Eye (tissue), 1 donor: ENCODE measurements around the gene STIP1.
"Not testable (repeated sequence)": the region's sequence is repeated elsewhere in the genome, so short reads cannot be mapped to it uniquely, and the experiment has no call there.

ENCODE experiments used
- DNase-seq: peaks from one replicate; pipeline ENCODE4 v3.0.0-alpha.2; 2015

The STIP1 gene

DNA sequence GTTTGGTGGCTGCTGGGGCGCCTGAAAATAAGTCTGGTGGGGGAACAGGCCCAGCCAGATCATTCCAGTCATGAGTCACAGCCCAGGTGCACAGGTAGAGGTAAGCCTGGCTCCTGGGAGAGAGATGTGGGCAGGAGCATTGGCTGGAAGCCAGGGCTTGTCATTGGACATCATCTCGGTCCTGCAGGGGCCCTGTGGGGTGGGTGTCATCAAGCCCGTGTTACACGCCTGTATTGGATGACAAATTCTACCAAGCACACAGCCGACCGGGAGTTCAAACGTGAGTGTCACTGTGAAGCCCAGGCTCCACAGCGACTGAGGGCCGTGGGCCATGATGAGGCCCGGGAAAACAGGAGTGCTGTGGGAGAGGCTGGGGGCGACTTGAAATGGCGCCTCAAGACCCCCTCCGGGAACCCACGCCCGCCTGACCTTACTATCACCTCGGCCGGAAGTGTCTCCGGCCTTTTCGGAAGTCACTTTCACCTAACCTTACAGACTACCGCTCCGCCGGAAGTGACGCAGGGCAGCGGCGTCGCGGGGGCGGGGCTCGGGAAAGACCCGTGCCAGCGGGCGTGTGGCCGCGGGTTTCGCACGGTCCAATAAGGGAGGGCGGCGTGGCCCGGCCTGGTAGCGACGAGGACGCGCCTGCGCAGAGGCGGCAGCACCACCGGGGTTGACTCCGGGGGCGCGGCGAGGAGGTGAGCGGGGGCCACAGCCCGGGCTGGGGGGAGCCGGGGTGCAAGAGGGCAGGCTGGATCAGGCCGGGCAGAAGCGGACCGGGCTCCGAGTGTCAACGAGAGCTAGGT, 54.7 kb downstream of the STIP1 start, which contains the start of gene FKBP2:
Gene FKBP2 (plus strand): TSS at position 661 of the 806 bp plus-strand sequence. CDS start 1,293 bp downstream, outside the sequence.
- DNase-seq, result peak; percentile 98

DNA sequence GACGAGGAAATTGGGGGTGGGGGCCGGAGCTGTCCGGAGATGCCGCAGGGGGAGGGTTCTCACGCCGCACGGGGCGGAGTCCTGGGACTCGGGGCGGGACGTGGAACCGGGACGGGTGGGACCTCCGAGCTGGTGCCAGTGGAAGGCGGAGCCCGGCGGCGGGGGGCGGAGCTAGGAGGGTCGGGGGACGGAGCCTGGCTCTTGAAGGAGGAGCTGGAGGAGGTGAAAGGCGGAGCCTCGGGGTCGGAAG, 55.2 kb downstream of the STIP1 start:
- peak; percentile 100 for DNase-seq

DNA sequence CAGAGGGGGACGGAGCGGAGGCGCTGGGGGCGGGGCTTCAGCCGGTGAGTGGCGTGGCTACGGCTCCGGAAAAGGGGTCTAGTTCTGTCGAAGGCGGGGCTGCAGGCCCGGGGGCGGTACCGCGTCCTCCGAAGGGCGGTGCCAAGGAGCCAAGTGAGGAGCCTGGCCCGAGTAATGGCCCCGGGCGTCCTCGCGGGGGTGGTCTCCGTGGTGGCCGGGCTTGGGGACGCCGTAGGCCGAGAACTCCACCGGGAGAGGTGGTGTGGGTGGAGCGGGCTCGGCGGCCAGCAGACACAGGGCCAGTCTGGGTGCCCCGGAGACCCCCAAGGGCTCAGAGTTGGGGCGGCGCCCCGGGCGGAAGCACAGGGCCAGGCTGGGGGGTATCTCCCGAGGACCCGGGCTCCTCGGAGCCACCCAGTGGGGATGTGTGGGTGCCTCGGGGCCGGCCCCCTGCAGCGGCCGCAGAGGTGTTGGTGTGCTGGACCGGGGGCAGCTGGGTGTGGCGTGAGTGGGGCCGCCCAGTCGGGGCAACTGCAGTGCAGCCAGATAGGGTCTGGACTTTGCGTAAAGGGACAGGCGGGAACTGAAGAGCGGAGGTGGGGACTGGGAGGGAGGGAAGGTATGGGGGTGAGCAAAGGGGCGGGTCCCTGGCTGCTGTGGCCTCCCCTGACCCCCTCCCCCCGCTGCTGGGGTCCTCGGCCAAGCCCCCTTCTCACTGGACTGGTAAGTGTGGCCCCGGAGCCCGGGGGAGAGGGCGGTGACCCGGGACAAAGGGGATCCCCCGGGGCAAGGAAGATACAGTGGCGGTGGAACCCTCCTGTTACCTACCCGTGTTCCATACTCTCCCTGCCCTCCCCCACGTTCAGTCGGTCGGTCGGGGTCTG, 55.8 kb downstream of the STIP1 start:
- DNase-seq, result peak; percentile 63

DNA sequence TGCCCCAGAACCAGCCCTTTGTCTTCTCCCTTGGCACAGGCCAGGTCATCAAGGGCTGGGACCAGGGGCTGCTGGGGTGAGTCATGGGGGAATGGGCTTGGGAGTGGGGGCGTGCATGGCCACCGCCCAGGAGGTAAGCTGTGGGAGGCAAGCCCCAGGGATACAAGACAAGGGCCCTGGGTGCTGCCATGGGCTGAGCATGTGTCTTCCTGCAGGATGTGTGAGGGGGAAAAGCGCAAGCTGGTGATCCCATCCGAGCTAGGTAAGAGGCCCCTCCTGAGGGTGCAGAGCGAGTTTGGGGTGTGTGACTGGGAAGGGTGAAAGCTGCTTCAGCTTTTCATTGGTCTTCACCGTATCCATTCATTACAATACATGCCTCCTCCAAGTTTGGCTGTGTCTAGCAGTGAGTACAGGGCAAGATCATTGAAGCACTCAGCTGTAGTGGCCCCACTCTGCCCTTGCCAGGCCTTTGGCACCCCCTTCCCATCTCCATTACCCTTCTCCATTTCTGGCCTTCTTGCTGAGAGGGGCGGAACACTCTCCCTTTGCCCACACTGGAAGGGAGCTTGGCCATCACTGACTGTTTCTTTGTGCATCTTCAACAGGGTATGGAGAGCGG, 57.4 kb downstream of the STIP1 start:
- no peak for DNase-seq

DNA sequence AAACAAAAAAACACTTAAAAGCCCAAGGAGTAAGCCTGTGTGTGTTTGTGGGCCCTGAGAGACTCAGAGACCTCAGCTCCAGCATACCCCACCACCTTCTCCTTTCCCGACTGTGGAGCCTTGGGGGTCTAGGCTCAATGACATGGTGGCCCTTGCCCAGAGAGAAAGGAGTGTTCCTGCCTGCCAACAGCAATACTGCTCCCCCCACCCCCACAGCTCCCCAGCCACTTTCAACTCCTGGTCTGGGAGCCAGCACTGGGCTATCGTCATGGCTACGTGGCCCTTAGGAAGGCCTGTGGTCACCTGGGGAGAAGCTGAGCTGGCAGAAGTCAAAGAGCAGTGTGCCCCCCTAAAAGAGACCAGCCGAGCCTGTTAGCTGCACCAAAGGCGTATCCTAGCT, 58.1 kb downstream of the STIP1 start:
- DNase-seq, result no peak

DNA sequence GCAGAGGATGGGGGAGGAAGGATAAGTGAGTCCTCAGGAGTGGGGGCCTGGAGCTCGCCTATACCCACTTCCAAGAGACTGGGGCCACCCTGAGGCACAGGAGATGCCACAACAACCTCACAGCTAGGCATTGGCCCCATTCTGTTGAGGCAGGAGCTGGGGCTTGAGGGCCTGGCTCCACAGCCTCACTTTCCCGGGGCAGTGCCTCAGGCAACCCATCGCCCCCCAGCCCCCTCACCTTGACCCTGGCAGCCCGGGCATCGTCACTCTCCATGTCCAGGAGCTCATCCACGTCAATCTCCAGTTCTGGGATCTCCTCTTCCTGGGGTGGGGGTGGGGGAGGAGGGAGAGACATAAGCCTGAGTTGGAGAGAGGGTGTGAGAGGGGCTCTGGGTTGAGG, 59.0 kb downstream of the STIP1 start:
- DNase-seq, result no peak

DNA sequence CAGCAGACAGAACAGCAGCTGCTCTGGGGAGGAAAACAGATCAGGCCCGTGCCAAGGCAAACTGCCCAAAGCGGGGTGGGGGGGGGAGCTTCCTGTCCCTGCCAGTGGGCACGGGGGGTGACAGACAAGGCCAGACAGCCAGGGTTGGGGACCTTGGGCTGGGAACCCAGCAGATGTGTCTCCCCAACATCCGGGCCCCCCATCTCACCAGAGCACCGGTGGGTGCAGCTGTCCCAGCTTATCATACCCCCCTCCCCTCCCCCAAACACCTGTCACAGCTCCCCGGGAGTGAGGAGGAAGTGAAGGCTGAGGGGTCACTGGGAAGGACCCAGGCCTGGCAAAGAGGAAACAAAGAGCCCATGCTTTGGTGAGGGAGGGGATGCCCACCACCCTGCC, 59.4 kb downstream of the STIP1 start:
- DNase-seq, result no peak

DNA sequence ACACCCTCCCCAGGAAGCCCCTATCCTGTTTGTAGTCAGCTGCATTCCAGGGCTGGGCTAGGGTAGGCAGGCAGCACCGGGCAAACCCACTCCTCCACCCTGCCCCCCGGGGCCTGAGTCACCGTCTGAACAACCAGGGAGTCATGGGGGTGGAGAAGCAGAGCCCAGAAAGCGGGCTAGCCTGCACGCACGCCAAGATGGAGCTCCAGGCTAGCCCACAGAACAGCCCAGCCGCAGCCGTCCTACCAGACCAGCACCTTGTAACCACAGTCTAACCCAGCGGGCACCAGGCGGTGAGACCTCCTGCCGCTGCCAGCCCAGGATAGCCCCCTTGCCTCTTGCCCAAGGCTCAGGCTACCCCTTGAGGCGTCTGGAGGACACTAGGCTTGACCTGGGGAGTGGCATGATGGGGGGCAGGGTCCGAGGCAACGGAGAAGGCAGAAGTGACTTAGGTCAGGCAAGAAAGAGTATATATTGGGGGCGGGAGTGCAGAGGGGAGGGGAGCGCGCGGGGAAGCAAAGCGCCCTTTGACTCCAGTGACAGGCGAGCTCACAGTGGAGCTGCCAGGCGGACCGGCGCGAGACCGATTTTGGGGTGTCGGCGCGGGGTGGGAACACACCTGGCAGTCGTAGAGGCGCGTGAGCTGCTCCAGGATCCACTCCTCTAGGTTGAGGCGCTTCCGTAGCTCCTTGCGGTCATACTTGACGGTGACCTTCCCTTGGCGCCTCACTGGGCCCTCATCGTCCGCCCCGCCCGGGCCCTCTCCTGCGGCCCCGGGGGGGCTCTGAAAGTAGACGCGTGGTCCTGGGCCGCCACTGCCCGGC, 60.0 kb downstream of the STIP1 start:
- DNase-seq, result peak; percentile 71

DNA sequence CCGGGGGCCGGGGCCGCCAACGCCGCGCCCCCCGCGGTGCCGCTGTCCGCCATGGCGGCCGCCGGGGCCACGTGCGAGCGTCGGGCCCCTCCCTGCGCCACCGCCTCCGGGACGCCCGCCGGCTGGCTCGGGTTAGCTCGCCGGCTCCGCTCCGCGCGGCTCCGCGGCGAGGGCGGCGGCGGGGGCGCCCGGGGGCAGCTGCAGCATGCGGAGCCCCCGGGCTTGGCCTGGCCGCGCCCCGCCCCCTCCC, 60.6 kb downstream of the STIP1 start:
- DNase-seq, result not testable (repeated sequence)

DNA sequence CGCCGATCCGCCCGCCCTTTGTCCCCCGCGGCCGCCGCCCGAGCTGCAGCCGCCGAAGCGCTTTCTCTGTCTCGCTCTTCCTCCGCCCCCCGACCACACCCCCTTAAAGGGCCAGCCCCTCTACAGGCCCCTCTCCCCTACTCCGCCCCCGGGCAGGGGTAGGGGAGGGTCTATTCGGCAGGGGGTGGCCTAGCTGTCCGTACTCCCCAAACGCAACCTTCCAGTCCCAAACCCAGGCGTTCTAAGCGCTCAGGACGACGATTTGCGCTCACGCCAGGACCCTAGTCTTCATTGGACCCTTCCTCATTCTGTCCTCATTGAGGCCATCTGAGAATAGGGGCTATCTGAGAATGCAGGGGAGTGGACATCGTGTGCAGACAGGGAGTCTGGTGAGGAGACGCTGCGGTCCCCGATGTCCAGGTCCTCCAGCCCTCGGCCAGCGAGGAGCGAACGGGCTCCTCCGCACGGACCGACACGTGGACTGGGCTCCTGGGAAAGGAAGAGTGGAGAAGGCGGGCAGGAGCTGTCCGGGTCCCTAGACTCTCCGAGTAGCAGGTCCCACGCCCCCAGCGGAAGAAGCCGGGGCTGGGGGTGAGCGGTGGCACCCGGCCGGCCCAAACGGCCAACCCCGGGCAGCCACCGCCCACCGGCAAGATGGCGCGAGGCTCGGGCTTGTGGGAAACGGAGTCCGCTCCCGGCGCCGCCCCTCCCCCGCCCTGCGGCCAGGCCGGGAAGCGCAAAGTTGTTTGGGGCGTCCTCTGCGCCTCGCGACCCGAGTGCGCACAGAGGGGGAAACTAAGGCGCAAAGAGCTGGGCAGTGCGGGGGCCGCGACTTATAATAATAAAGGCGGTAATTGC, 61.1 kb downstream of the STIP1 start, which contains the start of gene PPP1R14B:
Gene PPP1R14B (minus strand): TSS at position 73 of the 858 bp plus-strand sequence. CDS start 270 bp downstream, outside the sequence.
- peak; percentile 94 for DNase-seq

DNA sequence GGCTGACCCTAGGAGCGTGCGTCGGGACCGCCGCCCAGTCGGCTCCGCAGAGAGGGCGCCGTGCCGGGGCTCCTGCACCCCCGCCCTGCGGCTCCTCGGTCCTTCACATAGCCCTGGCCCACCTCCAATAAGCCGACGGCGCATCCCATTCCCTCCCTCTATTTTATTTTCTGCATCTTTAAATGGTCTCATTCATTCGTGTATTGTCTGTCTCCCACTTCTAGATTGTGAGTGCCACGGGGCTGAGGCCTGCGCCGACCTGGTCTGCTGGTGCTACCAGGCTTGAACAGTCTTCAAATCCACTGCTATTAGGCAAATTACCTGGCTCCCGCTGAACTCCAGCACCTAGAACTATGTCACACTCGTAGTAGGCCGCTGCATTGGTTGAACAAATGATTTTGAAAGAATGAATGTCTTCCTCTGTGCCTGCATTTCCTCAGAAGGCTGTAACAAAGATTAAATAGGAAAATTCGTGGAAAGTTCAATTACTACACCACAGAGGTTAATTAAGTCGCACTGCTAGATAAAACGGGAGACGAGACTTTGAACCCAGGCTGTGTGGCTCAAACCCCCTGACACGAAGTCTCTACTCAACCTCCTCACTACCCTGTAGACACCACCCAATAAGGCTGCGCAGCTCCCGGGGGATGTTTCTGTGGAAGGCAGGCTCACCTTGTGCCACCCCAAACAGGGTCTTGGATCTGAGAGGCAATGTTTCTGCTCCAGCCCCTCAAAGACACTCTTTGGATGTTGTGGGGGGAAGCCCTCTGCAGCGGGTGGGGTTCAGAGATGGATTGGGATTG, 62.0 kb downstream of the STIP1 start:
- DNase-seq, result peak; percentile 39

DNA sequence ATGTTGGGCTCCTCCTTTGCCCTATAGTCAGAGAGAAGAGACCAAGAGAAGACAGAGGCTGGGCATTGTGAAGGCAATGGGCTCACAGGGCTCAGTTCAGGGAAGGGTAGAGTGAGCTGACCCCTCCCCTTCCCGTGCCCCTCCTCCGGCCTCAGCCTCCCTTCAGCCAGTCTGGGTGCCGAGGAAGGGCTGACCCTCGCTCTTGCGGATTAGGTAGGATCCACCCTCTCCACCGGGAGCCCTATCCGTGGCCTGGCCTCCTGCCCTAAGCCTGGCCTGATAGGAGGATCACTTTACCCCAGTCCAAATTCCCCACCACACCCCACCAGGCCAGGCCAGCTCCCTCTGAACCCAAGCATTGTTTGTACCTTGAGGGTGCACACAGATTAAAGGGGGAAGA, 62.6 kb downstream of the STIP1 start:
- no peak for DNase-seq

DNA sequence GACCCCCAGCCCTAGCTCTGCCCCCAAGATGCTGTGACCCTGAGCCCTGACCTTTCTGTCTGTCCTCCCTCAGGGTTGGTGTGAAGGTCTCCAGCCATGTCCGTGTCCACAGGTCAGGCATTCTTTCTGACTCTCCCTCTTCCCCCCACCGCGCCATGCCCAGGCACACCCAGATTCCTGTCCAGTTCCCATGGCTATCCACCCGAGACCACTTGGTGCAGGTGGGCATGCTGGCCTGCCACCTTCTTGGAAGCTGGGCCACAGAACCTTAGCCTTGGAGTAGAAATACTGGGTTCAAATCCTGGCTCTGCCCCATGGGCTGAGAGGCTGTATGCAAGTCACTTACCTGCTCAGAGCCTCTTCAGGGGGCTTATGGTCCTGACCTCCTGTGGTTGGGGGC, 63.1 kb downstream of the STIP1 start:
- DNase-seq, result no peak

DNA sequence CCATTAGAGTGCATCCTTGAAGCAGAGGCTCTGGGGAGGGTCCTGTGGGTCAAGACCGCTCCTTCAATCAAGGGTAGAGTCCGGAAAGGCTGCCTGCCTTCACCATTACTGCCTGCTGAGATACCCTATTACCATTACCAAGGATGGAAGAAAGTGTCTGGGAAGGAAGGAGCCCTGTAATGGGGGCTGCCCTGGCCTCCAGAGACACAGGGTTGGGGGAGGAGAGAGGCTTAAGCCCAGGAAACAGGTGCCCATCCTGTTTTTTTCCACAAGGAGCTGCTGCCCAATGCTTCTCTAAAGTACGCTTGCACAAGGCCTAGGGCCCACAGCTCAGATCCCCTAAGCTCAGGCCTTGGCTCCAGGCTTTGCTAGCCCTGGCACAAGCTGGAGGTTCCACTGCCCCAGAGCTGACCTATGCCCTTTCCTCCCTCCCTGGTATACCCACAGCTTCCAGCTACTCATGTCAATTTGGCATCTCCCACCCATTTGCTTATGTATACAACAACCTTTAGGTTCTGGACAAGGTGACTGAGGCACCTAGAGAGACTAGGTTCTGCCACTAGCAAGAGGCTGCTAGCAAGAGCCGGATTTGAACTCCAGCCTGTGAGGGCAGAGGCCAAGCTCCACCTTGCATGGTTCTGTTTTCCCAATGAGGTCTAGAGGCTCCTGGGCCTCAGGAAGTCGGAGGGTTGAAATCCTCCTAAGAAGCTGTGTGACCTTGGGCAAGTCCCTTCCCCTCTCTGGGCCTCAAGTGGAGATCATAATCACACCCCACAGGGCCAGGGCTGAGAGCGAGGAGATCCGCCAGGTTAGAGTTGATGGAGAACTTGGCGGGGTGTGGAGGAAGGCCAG, 63.8 kb downstream of the STIP1 start:
- peak; percentile 19 for DNase-seq

DNA sequence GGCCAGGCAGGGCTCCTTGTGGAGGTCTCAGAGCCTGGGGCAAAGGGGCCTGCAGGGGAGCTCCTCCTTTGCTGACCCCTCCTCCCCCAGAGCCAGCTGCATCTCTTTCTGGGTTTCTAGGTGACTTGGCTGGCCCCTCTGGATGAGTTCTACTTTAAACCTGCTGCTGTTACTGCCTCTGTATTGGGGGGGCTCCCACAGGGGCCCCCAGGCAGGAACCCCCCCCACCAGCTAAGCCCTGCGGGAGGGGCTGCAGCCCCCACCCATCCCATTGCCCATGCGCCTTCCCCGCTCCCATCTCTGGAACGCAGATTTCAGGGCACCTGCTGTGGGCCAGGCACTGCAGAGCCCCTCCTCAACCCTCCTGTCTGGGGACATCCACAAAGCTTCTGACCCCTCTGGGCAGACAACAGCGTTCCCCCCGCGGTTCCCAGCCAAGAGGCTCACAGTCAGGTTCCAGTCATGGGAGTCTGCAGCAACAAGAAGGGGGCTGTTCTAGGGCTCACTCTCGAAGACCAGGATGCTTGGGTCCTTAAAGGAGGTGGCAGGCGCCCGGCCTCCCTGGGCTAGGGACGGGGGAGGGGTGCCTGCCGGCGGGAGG, 64.5 kb downstream of the STIP1 start:
- DNase-seq, result peak; percentile 24

DNA sequence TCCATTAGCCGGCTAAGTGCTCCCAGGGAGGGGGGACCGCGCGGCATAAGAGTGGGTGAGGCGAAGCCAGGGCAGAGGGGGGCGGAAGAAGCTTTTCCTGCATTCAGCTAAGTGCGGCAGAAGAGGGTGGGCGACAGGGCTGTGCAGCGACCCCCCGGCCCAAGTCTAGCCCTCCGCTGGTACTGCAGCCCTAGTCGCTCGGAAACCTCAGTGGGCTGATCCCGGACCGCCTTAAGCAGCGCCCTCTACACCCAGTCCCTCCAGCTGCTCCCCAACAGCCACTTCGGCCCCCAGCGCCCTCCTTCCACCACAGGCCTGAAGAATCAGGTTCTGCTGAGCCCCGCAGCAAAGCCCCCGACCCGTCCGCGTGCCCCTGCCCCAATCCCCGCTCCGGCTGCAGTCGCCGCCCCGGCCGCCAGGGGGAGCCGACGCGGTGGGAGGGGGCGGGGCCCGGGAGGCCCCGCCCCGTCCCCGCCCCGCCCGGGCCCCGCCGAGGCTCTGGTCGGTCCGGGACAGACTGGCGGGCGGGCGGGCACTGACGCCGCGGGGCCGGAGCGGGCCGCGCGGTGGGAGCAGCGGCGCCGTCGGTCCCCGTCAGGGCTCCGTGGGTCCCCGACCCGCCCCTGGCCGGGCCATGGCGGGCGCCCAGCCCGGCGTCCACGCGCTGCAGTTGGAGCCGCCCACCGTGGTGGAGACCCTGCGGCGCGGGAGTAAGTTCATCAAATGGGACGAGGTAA, 65.2 kb downstream of the STIP1 start, which contains the start of gene PLCB3:
Gene PLCB3 (plus strand): TSS at position 515 of the 737 bp plus-strand sequence. CDS start 120 bp downstream, at position 635.
- peak; percentile 78 for DNase-seq

DNA sequence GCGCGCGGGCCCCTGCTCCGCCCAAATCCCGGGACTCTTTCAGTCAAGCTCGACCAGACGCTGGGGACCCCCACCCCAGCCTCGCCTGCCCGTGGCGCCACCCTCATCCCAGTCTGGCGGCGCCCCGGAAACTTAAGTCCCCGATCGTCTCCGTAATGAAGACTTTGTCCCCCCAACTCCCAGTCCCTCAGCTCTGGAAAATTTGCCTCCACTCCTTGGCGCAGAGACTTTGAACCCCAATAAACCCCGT, 65.7 kb downstream of the STIP1 start:
- DNase-seq, result peak; percentile 55

DNA sequence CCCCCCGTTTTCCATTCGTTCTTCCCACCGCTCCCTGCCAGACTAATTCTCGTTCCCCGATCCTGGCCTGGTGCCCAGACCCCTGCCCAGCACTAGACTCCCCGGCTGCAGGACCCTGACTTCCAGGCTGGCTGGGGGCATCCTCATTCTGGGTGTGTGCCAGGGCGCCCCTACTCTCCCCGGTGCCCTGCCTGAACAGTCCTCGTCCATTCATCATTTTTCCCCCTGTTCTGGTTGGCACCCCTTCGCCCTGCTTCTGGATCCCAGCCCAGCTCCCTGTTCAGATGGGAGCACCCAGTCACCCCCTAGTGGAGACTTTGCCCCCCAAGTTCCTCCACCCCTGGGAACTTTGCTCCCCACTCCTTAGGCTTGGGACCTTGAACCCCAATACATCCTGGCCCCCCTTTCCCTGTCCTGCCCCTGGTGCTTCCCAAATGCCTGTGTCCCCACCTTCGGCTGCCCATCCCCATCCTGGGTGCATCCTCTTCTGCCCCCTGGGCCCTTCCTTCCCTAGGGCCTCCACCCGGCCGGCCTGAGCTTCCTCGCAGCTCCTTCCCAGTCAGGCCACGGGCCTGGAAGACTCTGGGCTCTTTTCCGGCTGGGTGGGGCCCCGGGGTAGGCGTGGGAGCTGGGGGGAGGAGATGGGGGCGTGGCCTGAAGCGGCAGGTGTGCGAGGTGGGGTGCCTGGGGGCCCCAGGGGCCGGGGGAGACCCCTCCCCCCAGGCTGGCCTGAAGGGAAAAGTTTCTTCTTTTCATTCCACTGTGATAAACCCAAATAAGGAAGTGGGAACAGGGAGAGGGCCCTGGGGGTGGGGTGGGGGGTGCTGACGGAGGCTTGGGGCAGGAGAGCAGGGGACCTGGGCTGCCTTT, 66.3 kb downstream of the STIP1 start:
- DNase-seq, result no peak
